ENCODE data around the gene SYNGR3. TPM values are rescaled to one million over a fixed set of nuclear protein-coding genes. Genes with fewer than 3 reads are reported as not detected.
"Not testable (repeated sequence)": the region's sequence is repeated elsewhere in the genome, so short reads cannot be mapped to it uniquely, and the experiment has no call there.

SYNGR3 gene
- total and polyA plus RNA-seq, 8 donors = 0.21 to 0.93 (median 0.33) TPM

GRCh38 chr16:1958715-1959268 is 31.0 kb upstream of the SYNGR3 start:
- H3K36me3 ChIP-seq = peaks cover 0 to 29% of the 10 kb centered on the region in 2 donors
- peak overlapping the region in 1 of 2 donors; percentile 84 for H3K27ac ChIP-seq
- peaks cover 23 to 46% of the 10 kb centered on the region in 2 donors for H3K4me1 ChIP-seq
- ATAC-seq = no peak
- H3K27me3 ChIP-seq = no peaks in the 10 kb centered on the region
- TF ChIP-seq CTCF (IDR thresholded peaks at IDR 0.05) = no peak
- no peaks in the 10 kb centered on the region for H3K9me3 ChIP-seq
- intact Hi-C loops (cut with DNase I) = no loop called here
- DNase-seq = peak in 2 of 4 donors; percentile 39 to 78
- peak overlapping the region; percentile 84 to 90 for H3K4me3 ChIP-seq

- no peaks in the 10 kb centered on the region for H3K27me3 ChIP-seq
- H3K4me1 ChIP-seq = peaks cover 25 to 49% of the 10 kb centered on the region in 2 donors
- H3K9me3 ChIP-seq = no peaks in the 10 kb centered on the region
- peak; percentile 98 for ATAC-seq
- H3K27ac ChIP-seq = peak within 1 kb of the TSS; percentile 75 to 84
- DNase-seq = peak; percentile 86 to 100 (median 93)
- TF ChIP-seq CTCF (IDR thresholded peaks at IDR 0.05) = peak; percentile 55 to 68
- peaks cover 0 to 29% of the 10 kb centered on the region in 2 donors for H3K36me3 ChIP-seq
- H3K4me3 ChIP-seq = peak within 1 kb of the TSS; percentile 84 to 90
- intact Hi-C loops (cut with DNase I) = no loop called here
Measured at GRCh38 chr16:1959269-1960039, 30.3 kb upstream of the SYNGR3 start, which contains the start of gene NDUFB10. Gene NDUFB10, plus strand, starts transcription at chr16:1959538. Its CDS starts 87 bp downstream, at chr16:1959625.

- TF ChIP-seq CTCF (IDR thresholded peaks at IDR 0.05) = no peak
- Histone ChIP-seq H3K4me1 (peaks cover 29 to 55% of the 10 kb centered on the region in 2 donors), H3K9me3 (no peaks in the 10 kb centered on the region), H3K27me3 (no peaks in the 10 kb centered on the region), H3K36me3 (peaks cover 0 to 29% of the 10 kb centered on the region in 2 donors), H3K27ac (peak overlapping the region in 1 of 2 donors; percentile 84), H3K4me3 (peak overlapping the region in 1 of 2 donors; percentile 90)
- DNase-seq (no peak), ATAC-seq (no peak)
- intact Hi-C loops (cut with DNase I) = no loop called here
Measured at GRCh38 chr16:1960665-1961630, 28.8 kb upstream of the SYNGR3 start.

- peaks cover 0 to 29% of the 10 kb centered on the region in 2 donors for H3K36me3 ChIP-seq
- TF ChIP-seq CTCF (IDR thresholded peaks at IDR 0.05) = no peak
- DNase-seq = no peak
- ATAC-seq = no peak
- no peaks in the 10 kb centered on the region for H3K9me3 ChIP-seq
- peak overlapping the region in 1 of 2 donors; percentile 90 for H3K4me3 ChIP-seq
- no peak overlapping the region for H3K27ac ChIP-seq
- peaks cover 30 to 61% of the 10 kb centered on the region in 2 donors for H3K4me1 ChIP-seq
- intact Hi-C loops (cut with DNase I) = no loop called here
- H3K27me3 ChIP-seq = no peaks in the 10 kb centered on the region
Measured at GRCh38 chr16:1961651-1962067, 28.1 kb upstream of the SYNGR3 start.

GRCh38 chr16:1962161-1963153 is 27.3 kb upstream of the SYNGR3 start:
- ATAC-seq; H3K27me3 ChIP-seq; H3K9me3 ChIP-seq; intact Hi-C loops (cut with DNase I); H3K27ac ChIP-seq: not testable (repeated sequence)
- Histone ChIP-seq H3K4me3 (peak overlapping the region in 1 of 2 donors; percentile 90), H3K4me1 (peaks cover 30 to 65% of the 10 kb centered on the region in 2 donors), H3K36me3 (peaks cover 0 to 29% of the 10 kb centered on the region in 2 donors)
- DNase-seq = peak in 1 of 4 donors; percentile 73

Measured in left lung (tissue), 10 donors.